ENCODE measurements around the gene EXOC6.
A peak's percentile ranks its signal among the peaks of the same experiment; 100 is the strongest.
"Not testable (repeated sequence)": the region's sequence is repeated elsewhere in the genome, so short reads cannot be mapped to it uniquely, and the experiment has no call there.

The EXOC6 gene

DNA sequence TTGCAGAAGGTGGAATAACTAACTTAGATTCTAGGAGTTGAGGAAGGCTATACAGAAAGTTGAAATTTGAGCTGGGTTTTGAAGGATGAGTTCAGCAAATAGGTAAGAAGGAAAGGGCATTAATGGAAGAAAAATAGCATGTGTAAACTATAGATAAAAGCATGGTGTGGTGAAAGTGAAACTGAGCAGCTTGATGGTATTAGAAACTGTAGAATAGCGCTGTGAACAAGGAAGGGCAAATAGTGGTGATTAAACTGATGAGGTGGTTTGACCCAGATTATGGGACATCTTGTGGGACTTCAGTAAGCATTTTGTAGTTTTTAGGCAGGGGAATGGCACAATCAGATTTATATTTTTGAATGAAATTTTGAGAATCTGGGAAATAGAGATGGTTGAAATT lies 90.5 kb downstream of the EXOC6 start:
- DNase-seq (ENCODE audit: low read depth in 2 of 2), result no peak

GRCh38 chr10:92942226-92942625 lies 93.9 kb downstream of the EXOC6 start:
- DNase-seq (ENCODE audit: low read depth in 2 of 2), result no peak

DNA sequence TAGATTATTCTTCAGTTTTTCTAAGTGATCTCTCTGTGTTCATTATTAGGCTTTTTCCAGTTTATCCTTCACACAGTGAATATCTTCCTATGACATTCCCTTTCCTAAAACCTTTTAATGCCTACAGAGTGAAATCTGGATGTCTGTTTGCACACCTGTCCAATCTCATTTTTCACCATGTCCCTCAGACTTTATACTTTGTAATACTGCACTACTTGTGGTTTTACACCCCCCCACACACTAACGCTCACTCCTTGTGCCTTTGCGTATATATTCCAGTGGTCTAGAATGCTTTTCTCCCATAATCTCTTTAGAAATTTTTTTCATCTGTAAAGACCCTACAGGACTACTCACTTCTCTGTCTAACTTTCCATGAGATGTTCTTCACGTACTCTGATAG lies 98.2 kb downstream of the EXOC6 start:
- DNase-seq (ENCODE audit: low read depth in 2 of 2), result no peak

GRCh38 chr10:92952573-92952972 lies 104.3 kb downstream of the EXOC6 start:
- DNase-seq (ENCODE audit: low read depth in 2 of 2), result not testable (repeated sequence)

DNA sequence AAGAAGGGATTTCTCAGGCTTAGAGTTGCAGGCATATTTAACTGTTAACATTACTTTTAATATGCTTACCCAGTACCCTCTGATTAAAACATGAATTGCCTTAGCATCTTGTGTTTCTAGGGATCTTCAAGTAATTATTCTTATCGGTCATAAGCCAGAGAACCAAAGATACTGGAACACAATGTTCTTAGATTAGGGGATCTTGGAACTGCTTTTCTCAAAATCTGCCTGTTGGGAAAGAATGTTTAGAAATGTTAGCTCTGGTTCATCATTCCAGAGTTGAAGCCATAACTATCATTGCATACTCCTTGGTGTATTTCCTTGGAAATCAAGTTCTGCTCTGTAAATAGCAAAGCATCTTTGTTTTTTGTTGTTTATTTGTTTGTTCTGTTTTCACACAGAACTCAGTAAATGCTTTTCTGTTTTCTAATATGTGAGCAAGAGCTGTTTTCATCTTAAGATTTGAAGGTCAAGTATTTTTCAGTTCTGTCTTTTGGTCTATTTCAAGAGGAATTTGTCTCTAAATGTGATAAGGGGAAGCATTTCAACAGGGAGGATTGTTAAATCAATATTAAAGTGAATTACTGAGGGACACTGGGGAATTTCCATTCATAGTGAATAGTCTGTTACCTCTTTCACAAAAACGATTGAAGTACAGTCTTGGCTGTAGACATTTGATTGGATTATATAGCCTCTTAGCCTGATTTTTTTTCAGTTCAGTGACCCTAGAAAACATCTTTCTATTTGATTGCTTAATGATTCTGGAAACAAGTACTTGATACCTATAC lies 109.1 kb downstream of the EXOC6 start:
- no peak for DNase-seq (ENCODE audit: low read depth in 2 of 2)

- no peak for DNase-seq (ENCODE audit: low read depth in 2 of 2)
Measured at GRCh38 chr10:92961638-92962037, 113.3 kb downstream of the EXOC6 start.

GRCh38 chr10:92965314-92965713 lies 117.0 kb downstream of the EXOC6 start:
- DNase-seq (ENCODE audit: low read depth in 2 of 2), result no peak

DNA sequence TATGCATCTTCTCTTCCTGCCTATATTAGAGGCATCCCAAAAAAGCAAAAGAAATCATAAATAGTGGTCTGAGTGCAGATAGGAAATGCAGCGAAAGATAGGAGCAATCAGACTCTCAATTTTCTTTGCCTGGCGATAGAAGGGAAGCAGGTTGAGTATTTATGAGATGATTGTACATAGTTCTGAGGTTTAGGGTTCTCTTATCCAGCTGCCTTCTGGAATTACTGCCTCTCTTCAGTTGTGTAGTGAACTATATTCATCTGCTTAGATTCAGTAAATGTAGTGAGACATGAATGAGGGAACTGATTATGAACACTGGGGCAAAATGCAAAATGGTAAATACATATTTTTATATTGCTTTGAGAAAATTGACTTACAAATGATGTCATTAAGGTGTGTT lies 119.3 kb downstream of the EXOC6 start:
- DNase-seq (ENCODE audit: low read depth in 2 of 2), result no peak

DNA sequence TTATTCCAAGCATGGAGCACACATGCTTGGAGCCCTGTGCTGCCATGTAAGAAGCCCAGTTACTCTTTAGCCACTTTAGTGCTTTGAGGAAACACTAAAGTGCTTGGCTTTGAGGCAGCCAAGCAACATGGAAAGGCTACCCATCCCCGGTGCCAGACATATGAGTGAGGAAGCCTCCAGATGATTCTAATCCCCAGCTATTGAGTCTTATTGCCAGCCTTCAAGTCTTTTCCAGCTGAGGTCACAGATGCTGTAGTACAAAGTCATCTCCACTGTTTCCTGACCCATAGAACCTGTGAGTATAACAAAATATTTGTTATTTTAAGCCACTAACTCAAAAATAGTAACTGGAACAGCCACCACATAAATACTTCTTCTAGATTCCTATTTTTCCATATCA lies 120.8 kb downstream of the EXOC6 start:
- DNase-seq (ENCODE audit: low read depth in 2 of 2), result no peak

DNA sequence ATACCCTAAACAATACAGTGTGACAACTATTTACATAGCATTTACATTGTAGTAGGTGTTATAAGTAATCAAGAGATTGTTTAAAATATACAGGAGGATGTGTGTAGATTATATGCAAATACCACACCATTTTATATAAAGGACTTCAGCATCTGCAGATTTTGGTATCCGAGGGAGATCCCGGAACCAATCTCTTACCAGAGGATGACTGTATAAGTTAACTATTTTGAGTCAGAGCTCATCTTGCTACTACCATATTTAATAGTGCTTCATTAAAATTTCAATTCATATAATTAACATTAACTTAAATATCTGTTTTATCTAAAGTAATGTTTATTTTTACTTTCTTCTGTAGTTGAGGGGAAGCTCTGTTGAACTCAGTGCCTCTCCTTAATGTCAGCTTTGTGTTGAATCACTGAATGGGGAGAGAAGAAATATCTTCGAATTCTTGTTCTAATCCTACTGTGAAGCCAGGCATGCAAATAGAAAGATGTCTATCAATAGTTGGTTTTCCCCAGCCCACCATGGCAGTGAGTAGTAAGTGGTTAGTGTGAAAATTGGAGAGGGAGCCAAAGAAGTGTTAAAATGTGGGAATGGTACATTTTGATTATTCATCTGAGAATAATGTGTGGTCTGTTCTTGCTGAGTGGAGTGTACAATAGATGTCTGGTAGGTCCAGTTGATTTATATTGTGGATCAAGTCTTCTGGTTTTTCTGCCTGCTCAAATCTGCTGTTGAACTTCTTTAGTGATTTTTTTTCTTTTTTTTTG lies 122.2 kb downstream of the EXOC6 start:
- DNase-seq (ENCODE audit: low read depth in 2 of 2), result no peak

GRCh38 chr10:92972066-92972870 lies 123.9 kb downstream of the EXOC6 start:
- no peak for DNase-seq (ENCODE audit: low read depth in 2 of 2)

GRCh38 chr10:92972886-92973285 lies 124.6 kb downstream of the EXOC6 start:
- no peak for DNase-seq (ENCODE audit: low read depth in 2 of 2)

DNA sequence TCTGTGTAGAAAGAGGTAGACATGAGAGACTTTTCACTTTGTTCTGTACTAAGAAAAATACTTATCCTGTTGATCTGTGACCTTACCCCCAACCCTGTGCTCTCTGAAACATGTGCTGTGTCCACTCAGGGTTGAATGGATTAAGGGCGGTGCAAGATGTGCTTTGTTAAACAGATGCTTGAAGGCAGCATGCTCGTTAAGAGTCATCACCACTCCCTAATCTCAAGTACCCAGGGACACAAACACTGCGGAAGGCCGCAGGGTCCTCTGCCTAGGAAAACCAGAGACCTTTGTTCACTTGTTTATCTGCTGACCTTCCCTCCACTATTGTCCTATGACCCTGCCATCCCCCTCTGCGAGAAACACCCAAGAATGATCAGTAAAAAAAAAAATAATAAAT lies 128.0 kb downstream of the EXOC6 start:
- DNase-seq (ENCODE audit: low read depth in 2 of 2), result not testable (repeated sequence)

- DNase-seq (ENCODE audit: low read depth in 2 of 2), result no peak
Measured at GRCh38 chr10:92989250-92989649, 140.9 kb downstream of the EXOC6 start.

DNA sequence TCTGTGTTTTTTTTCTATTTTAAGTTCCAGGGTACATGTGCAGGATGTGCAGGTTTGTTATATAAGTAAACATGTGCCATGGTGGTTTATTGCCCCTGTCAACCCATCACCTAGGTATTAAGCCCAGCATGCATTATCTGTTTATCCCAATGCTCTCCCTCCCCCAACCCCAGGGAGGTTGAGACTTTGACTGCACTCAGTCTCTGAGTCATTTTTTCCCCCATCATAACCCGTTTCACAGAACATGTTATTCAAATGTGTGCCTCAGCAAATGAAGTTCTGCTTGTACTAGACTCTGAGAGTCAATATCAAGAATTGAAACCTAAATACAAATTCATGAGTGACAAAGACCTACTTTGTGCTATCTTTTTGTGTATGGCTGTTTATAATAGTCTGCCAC lies 142.3 kb downstream of the EXOC6 start:
- peak in 1 of 2 donors; percentile 7 for DNase-seq (ENCODE audit: low read depth in 2 of 2)

GRCh38 chr10:92991513-92991912 lies 143.2 kb downstream of the EXOC6 start:
- no peak for DNase-seq (ENCODE audit: low read depth in 2 of 2)

GRCh38 chr10:92993699-92994272 lies 145.5 kb downstream of the EXOC6 start:
- DNase-seq (ENCODE audit: low read depth in 2 of 2), result no peak

GRCh38 chr10:92995509-92995908 lies 147.2 kb downstream of the EXOC6 start:
- DNase-seq (ENCODE audit: low read depth in 2 of 2), result no peak

GRCh38 chr10:92997620-92998019 lies 149.3 kb downstream of the EXOC6 start:
- DNase-seq (ENCODE audit: low read depth in 2 of 2), result no peak

DNA sequence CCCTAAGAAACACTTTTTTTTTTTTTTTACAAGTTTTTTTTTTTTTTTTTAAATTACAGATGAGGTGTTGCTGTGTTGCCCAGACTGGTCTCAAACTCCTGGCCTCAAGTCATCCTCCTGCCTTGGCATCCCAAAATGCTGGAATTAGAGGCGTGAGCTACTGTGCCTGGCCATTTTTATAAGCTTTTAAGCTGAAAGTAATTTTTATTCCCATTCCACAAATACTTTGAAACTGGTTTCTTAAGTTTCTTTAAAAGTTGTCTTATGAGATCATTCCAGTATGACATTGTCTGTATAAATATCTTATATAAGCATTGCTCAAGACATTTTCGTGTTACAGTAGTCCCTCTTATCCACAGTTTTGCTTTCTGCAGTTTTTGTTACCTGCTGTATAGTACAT lies 150.9 kb downstream of the EXOC6 start:
- DNase-seq (ENCODE audit: low read depth in 2 of 2), result no peak

DNA sequence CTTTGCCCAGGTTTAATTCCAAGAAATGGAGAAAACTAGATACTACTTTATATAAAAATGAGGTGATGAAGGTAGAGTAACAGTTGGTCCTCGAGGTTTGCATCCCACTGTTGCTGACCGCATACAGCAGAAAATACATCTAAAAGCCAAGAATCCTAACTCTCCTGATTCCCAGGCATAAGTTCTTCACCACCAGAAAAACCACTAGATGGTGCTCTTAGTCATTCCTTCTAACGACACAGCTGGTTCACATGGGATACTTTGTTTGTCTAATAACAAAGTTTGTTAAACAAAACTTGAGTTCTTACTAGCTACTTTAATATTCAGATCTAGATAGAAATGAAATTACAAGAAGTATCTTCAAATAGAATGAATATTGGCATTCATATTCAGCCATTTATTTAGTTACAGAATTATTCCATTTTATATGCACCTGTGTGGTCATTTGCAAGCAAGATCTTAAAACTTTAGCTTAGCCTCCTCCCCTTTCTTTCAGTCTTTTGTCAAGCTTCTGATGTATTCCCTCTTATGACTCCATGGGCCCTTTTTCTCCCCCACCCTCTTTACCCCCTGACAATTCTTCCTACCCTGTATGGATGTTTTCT lies 158.2 kb downstream of the EXOC6 start:
- DNase-seq (ENCODE audit: low read depth in 2 of 2), result no peak

GRCh38 chr10:93015722-93016121 lies 167.4 kb downstream of the EXOC6 start:
- DNase-seq (ENCODE audit: low read depth in 2 of 2), result no peak

All from stimulated activated CD4-positive, alpha-beta T cell treated with anti-CD3 and anti-CD28 coated beads, Interleukin-15, amount 100 ng/mL, for 48 hours (primary cell).